Measurements from ENCODE around the gene C3orf80.
"Not testable (repeated sequence)": the region's sequence is repeated elsewhere in the genome, so short reads cannot be mapped to it uniquely, and the experiment has no call there.

GRCh38 chr3:160240719-160241118 is 15.5 kb downstream of the C3orf80 start:
- TF ChIP-seq, protein P1, sequence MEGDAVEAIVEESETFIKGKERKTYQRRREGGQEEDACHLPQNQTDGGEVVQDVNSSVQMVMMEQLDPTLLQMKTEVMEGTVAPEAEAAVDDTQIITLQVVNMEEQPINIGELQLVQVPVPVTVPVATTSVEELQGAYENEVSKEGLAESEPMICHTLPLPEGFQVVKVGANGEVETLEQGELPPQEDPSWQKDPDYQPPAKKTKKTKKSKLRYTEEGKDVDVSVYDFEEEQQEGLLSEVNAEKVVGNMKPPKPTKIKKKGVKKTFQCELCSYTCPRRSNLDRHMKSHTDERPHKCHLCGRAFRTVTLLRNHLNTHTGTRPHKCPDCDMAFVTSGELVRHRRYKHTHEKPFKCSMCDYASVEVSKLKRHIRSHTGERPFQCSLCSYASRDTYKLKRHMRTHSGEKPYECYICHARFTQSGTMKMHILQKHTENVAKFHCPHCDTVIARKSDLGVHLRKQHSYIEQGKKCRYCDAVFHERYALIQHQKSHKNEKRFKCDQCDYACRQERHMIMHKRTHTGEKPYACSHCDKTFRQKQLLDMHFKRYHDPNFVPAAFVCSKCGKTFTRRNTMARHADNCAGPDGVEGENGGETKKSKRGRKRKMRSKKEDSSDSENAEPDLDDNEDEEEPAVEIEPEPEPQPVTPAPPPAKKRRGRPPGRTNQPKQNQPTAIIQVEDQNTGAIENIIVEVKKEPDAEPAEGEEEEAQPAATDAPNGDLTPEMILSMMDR (IDR thresholded peaks at IDR 0.05): not testable (repeated sequence)
- not testable (repeated sequence) for TF ChIP-seq POLR2A (IDR thresholded peaks at IDR 0.05)

All from adrenal gland (tissue), 5 donors.